IMR-90 (cell line): ENCODE data around the gene SLTM. TPM values are rescaled to one million over a fixed set of nuclear protein-coding genes. Genes with fewer than 3 reads are reported as not detected.

Source experiments
- ATAC-seq: fragments of 200-7000 bp; cut with Tn5 transposase; 2 replicates; pipeline ENCODE4 v1.9.1; 2020; ENCODE audit warnings: low read depth, mild to moderate bottlenecking, moderate library complexity
- BruUV-seq: library from RNA; stranded (reverse); fragments of 400-500 nt; replicated peaks from 2 replicates; lab custom pipeline; 2021; lab: Mats Ljungman, UMichigan
- CTCF ChIA-PET: fragments of 300-600 bp; formaldehyde crosslinking; extraction: SDS; loops from one replicate; lab custom pipeline; 2021; ENCODE audit warnings: antibody characterized with exemption; lab: Yijun Ruan, JAX
- POLR2A ChIA-PET: fragments of 300-600 bp; sonication (Branson Sonifier 250); formaldehyde crosslinking; loops from one replicate; lab custom pipeline; 2022; ENCODE audit warnings: antibody characterized with exemption; ENCODE audit not compliant: unreplicated experiment; lab: Charles Lee
- DNase-seq: peaks from one replicate; pipeline ENCODE4 v3.0.0; 2013
- H2AFZ ChIP-seq: replicated peaks from 2 replicates; pipeline ENCODE3; 2013; ENCODE audit warnings: low read length, mild to moderate bottlenecking; ENCODE audit not compliant: poor library complexity
- H2AK5ac ChIP-seq: 2 replicates; pipeline ENCODE4 v1.6.1; 2013; ENCODE audit warnings: low read depth, low read length, inconsistent platforms
- H2AK9ac ChIP-seq: replicated peaks from 2 replicates; pipeline ENCODE3; 2013; ENCODE audit warnings: mild to moderate bottlenecking, low read depth, low read length, moderate library complexity; ENCODE audit not compliant: poor library complexity
- H2BK120ac ChIP-seq: 2 replicates; pipeline ENCODE4 v1.6.1; 2013; ENCODE audit warnings: low read depth, low read length, inconsistent platforms
- H2BK15ac ChIP-seq: 3 replicates; pipeline ENCODE4 v1.6.1; 2013; ENCODE audit warnings: low read depth, low read length, inconsistent platforms
- H2BK20ac ChIP-seq: 2 replicates; pipeline ENCODE4 v1.6.1; 2013; ENCODE audit warnings: low read depth, mild to moderate bottlenecking, inconsistent platforms, low read length, moderate library complexity
- H2BK5ac ChIP-seq: 2 replicates; pipeline ENCODE4 v1.6.1; 2013; ENCODE audit warnings: mild to moderate bottlenecking, low read depth, low read length, inconsistent platforms; ENCODE audit not compliant: poor library complexity, severe bottlenecking
- H3K14ac ChIP-seq: replicated peaks from 2 replicates; pipeline ENCODE4 v1.6.1; 2013; ENCODE audit warnings: low read depth, low read length, inconsistent platforms
- H3K18ac ChIP-seq: 2 replicates; pipeline ENCODE4 v1.6.1; 2013; ENCODE audit warnings: low read depth, low read length, control low read depth
- H3K23ac ChIP-seq: 2 replicates; pipeline ENCODE4 v1.6.1; 2013; ENCODE audit warnings: low read depth, low read length, inconsistent platforms
- H3K27ac ChIP-seq: 2 replicates; pipeline ENCODE4 v1.5.1; 2013; ENCODE audit warnings: mild to moderate bottlenecking, control low read depth, low read length; ENCODE audit not compliant: insufficient read depth
- H3K27me3 ChIP-seq: 2 replicates; pipeline ENCODE4 v1.6.1; 2013; ENCODE audit warnings: low read length; ENCODE audit not compliant: control insufficient read depth, insufficient read depth
- H3K36me3 ChIP-seq: 2 replicates; pipeline ENCODE4 v1.6.1; 2013; ENCODE audit warnings: low read length, mixed read lengths; ENCODE audit not compliant: control insufficient read depth, insufficient read depth
- H3K4ac ChIP-seq: 2 replicates; pipeline ENCODE4 v1.6.1; 2013; ENCODE audit warnings: low read depth, low read length, inconsistent platforms
- H3K4me1 ChIP-seq: 2 replicates; pipeline ENCODE4 v1.6.1; 2013; ENCODE audit warnings: low read length, mixed read lengths; ENCODE audit not compliant: control insufficient read depth, insufficient read depth
- H3K4me2 ChIP-seq: 2 replicates; pipeline ENCODE4 v1.6.1; 2013; ENCODE audit warnings: low read depth, mild to moderate bottlenecking, control low read depth, low read length, moderate library complexity
- H3K4me3 ChIP-seq: 2 replicates; pipeline ENCODE4 v1.5.1; 2013; ENCODE audit warnings: low read depth, mild to moderate bottlenecking, control low read depth, low read length, moderate library complexity; ENCODE audit not compliant: insufficient read depth
- H3K56ac ChIP-seq: 2 replicates; pipeline ENCODE4 v1.6.1; 2013; ENCODE audit warnings: low read length, inconsistent platforms; ENCODE audit not compliant: insufficient read depth; ENCODE audit errors: extremely low read depth
- H3K79me1 ChIP-seq, 2 experiments: 2 replicates each; pipeline ENCODE4 v1.6.1; 2013; ENCODE audit warnings: low read length in 2 of 2, inconsistent platforms in 1 of 2, low read depth in 1 of 2
- H3K9ac ChIP-seq: 2 replicates; pipeline ENCODE4 v1.6.1; 2013; ENCODE audit warnings: low read depth, low read length, control low read depth
- H3K9me1 ChIP-seq: 2 replicates; pipeline ENCODE4 v1.6.1; 2013; ENCODE audit warnings: low read length, inconsistent platforms; ENCODE audit not compliant: insufficient read depth
- H3K9me3 ChIP-seq: 2 replicates; pipeline ENCODE4 v1.6.1; 2013; ENCODE audit warnings: low read length; ENCODE audit not compliant: control insufficient read depth, insufficient read depth
- H4K20me1 ChIP-seq: 2 replicates; pipeline ENCODE4 v1.6.1; 2013; ENCODE audit warnings: low read length, inconsistent platforms; ENCODE audit not compliant: insufficient read depth
- H4K5ac ChIP-seq: 2 replicates; pipeline ENCODE4 v1.6.1; 2013; ENCODE audit warnings: mild to moderate bottlenecking, low read depth, low read length, control low read depth
- H4K8ac ChIP-seq, 2 experiments: 2 replicates each; pipeline ENCODE4 v1.6.1; 2013; ENCODE audit warnings: low read depth in 2 of 2, low read length in 2 of 2, control low read depth in 1 of 2, inconsistent platforms in 1 of 2
- H4K91ac ChIP-seq: 2 replicates; pipeline ENCODE4 v1.6.1; 2013; ENCODE audit warnings: low read depth, low read length, inconsistent platforms; ENCODE audit not compliant: insufficient read depth
- BHLHE40 ChIP-seq: fragments of 150-350 bp; IDR thresholded peaks from 2 replicates; pipeline ENCODE4 v1.6.1; 2016; ENCODE audit warnings: mild to moderate bottlenecking, low read depth, low read length
- CHD1 ChIP-seq: IDR thresholded peaks from 2 replicates; pipeline ENCODE4 v1.6.1; 2012; ENCODE audit warnings: low read depth, low read length, improper control_type of control experiment
- FOS ChIP-seq: fragments of 150-350 bp; IDR thresholded peaks from 2 replicates; pipeline ENCODE4 v1.6.1; 2016; ENCODE audit warnings: low read depth, low read length
- MAZ ChIP-seq: IDR thresholded peaks from 2 replicates; pipeline ENCODE4 v1.6.1; 2012; ENCODE audit warnings: low read depth, mild to moderate bottlenecking, low read length, improper control_type of control experiment, moderate library complexity, borderline replicate concordance
- MXI1 ChIP-seq: IDR thresholded peaks from 2 replicates; pipeline ENCODE4 v1.6.1; 2012; ENCODE audit warnings: low read depth, mild to moderate bottlenecking, low read length, moderate library complexity, borderline replicate concordance
- NFE2L2 ChIP-seq: fragments of 150-350 bp; IDR thresholded peaks from 2 replicates; pipeline ENCODE4 v1.6.1; 2016; ENCODE audit warnings: low read depth, mild to moderate bottlenecking, low read length
- POLR2A ChIP-seq: IDR thresholded peaks from 2 replicates; pipeline ENCODE4 v1.6.1; 2012; ENCODE audit warnings: mild to moderate bottlenecking, low read depth, low read length
- RAD21 ChIP-seq: IDR thresholded peaks from 2 replicates; pipeline ENCODE4 v1.6.1; 2012; ENCODE audit warnings: low read length, improper control_type of control experiment
- RCOR1 ChIP-seq: IDR thresholded peaks from 2 replicates; pipeline ENCODE4 v1.6.1; 2012; ENCODE audit warnings: mild to moderate bottlenecking, low read length, improper control_type of control experiment; ENCODE audit not compliant: insufficient replicate concordance
- SMC3 ChIP-seq: fragments of 150-350 bp; IDR thresholded peaks from 2 replicates; pipeline ENCODE4 v1.6.1; 2016; ENCODE audit warnings: low read depth, mild to moderate bottlenecking, antibody characterized with exemption, low read length, moderate library complexity
- WGBS, 2 experiments: methylation state at CpG; one replicate each; pipeline versions ENCODE4 v1.1.5 to v1.1.7; 2013; ENCODE audit warnings: missing lambda C conversion rate in 2 of 2; ENCODE audit not compliant: insufficient read length in 1 of 2; ENCODE audit errors: extremely low coverage in 2 of 2; 5-methylcytosine and 5-hydroxymethylcytosine counted together
- dilution Hi-C: fragments of 300-500 bp; cut with HindIII; formaldehyde crosslinking; loops from one replicate; pipeline ENCODE4 v1.14.3; 2018; ENCODE audit warnings: low sequenced_read_pairs; ENCODE audit not compliant: unreplicated experiment
- in situ Hi-C: fragments of 300-500 bp; cut with MboI; formaldehyde crosslinking; loops from 3 replicates; pipeline ENCODE4 v1.14.3; 2019; ENCODE audit warnings: low sequenced_read_pairs, inconsistent platforms, mixed read lengths
- intact Hi-C: fragments of 100-400 bp; cut with micrococcal nuclease; formaldehyde crosslinking; loops from 2 replicates; pipeline ENCODE4 v1.10.0; 2022
- polyA plus RNA-seq, 3 experiments: library from polyadenylated mRNA; depleted of rRNA; stranded (reverse); fragments of >200 nt; gene quantifications; 2 replicates each; pipeline ENCODE4 v1.2.3, GENCODE V29; 2012; ENCODE audit warnings: low replicate concordance in 1 of 3
- total RNA-seq: library from RNA; depleted of rRNA; stranded (reverse); fragments of >200 nt; gene quantifications from 2 replicates; pipeline ENCODE4 v1.2.3, GENCODE V29; 2012
- TF ChIP-seq, protein P1 (sequence below): conservative IDR thresholded peaks from 2 replicates; pipeline ENCODE4 v1.5.1; 2012; ENCODE audit warnings: mild to moderate bottlenecking, low read depth, low read length, improper control_type of control experiment
- TF ChIP-seq, protein P2 (sequence below): fragments of 150-350 bp; IDR thresholded peaks from 2 replicates; pipeline ENCODE4 v1.6.1; 2017; ENCODE audit warnings: mild to moderate bottlenecking, antibody characterized with exemption, low read length, low read depth
- TF ChIP-seq, protein P3 (sequence below): fragments of 150-350 bp; IDR thresholded peaks from 2 replicates; pipeline ENCODE4 v1.6.1; 2016; ENCODE audit warnings: low read depth, mild to moderate bottlenecking, low read length, moderate library complexity, borderline replicate concordance

SLTM gene
- total and polyA plus RNA-seq, 2 of the 4 experiments (the other 2 are of a cell fraction), result 36.0 to 57.6 TPM

DNA sequence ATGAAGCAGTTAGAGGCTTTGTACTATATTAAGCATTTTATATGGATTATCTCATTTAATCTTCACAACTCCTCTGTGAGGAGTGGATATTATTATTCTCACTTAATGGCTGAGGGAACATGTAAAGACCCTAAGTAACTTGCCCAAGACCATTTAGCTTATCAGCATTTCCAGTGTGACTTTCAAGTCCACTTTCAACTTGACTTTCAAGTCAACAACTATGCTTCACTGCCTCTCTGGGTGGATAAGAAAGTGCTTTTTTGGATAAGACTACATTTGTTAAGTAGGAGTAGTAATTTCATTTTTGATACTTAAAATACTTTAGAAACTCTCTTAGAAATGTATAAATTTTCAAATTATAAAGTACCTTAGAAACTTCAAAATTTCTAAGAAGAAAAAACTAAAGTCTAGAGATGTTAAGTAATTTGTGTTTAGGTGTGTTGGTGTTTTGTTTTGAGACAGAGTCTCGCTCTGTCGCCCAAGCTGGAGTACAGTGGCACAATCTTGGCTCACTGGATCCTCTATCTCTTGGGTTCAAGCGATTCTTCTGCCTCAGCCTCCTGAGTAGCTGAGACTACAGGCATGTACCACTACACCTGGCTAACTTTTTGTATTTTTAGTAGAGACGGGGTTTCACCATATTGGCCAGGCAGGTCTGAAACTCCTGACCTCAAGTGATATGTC, 90.6 kb downstream of the SLTM start:
- no peak overlapping the region for H2AK5ac ChIP-seq
- H3K56ac ChIP-seq, result no peak overlapping the region
- ChIA-PET CTCF (no interaction called here), POLR2A (no interaction called here)
- peaks cover 2 to 4% of the 10 kb centered on the region in 2 experiments; a peak in 1 of 4 replicates for H3K79me1 ChIP-seq
- H2AK9ac ChIP-seq, result no peak overlapping the region
- no peak overlapping the region for H2BK5ac ChIP-seq
- peaks cover 9% of the 10 kb centered on the region for H3K36me3 ChIP-seq
- no peaks in the 10 kb centered on the region for H3K9me3 ChIP-seq
- no peaks in the 10 kb centered on the region for H3K9me1 ChIP-seq
- no peak overlapping the region for H3K27ac ChIP-seq
- intact Hi-C loops, result no loop called here
- no peaks in the 10 kb centered on the region for H3K4me1 ChIP-seq
- no peaks in the 10 kb centered on the region for H4K20me1 ChIP-seq
- DNase-seq, result no peak
- TF ChIP-seq, protein P1, sequence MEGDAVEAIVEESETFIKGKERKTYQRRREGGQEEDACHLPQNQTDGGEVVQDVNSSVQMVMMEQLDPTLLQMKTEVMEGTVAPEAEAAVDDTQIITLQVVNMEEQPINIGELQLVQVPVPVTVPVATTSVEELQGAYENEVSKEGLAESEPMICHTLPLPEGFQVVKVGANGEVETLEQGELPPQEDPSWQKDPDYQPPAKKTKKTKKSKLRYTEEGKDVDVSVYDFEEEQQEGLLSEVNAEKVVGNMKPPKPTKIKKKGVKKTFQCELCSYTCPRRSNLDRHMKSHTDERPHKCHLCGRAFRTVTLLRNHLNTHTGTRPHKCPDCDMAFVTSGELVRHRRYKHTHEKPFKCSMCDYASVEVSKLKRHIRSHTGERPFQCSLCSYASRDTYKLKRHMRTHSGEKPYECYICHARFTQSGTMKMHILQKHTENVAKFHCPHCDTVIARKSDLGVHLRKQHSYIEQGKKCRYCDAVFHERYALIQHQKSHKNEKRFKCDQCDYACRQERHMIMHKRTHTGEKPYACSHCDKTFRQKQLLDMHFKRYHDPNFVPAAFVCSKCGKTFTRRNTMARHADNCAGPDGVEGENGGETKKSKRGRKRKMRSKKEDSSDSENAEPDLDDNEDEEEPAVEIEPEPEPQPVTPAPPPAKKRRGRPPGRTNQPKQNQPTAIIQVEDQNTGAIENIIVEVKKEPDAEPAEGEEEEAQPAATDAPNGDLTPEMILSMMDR, result no peak
- TF ChIP-seq RCOR1, result no peak
- TF ChIP-seq NFE2L2, result no peak
- TF ChIP-seq MXI1, result no peak
- TF ChIP-seq MAZ, result no peak
- TF ChIP-seq FOS, result no peak
- TF ChIP-seq, protein P2, sequence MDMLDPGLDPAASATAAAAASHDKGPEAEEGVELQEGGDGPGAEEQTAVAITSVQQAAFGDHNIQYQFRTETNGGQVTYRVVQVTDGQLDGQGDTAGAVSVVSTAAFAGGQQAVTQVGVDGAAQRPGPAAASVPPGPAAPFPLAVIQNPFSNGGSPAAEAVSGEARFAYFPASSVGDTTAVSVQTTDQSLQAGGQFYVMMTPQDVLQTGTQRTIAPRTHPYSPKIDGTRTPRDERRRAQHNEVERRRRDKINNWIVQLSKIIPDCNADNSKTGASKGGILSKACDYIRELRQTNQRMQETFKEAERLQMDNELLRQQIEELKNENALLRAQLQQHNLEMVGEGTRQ, result no peak
- no peak for TF ChIP-seq CHD1
- TF ChIP-seq POLR2A, result no peak
- no peak for TF ChIP-seq SMC3
- TF ChIP-seq, protein P3, sequence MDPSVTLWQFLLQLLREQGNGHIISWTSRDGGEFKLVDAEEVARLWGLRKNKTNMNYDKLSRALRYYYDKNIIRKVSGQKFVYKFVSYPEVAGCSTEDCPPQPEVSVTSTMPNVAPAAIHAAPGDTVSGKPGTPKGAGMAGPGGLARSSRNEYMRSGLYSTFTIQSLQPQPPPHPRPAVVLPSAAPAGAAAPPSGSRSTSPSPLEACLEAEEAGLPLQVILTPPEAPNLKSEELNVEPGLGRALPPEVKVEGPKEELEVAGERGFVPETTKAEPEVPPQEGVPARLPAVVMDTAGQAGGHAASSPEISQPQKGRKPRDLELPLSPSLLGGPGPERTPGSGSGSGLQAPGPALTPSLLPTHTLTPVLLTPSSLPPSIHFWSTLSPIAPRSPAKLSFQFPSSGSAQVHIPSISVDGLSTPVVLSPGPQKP, result no peak
- TF ChIP-seq BHLHE40, result no peak
- TF ChIP-seq RAD21, result no peak
- WGBS, 2 experiments, result 100% methylated on average over 3 of the region's 4 CpGs; no CpG with 5 or more reads in 1 of the 2 experiments
- H3K9ac ChIP-seq, result no peak overlapping the region
- ATAC-seq, result no peak
- H2BK15ac ChIP-seq, result no peak overlapping the region
- dilution Hi-C loops, result no loop called here
- no peak overlapping the region for H3K4ac ChIP-seq
- no peak overlapping the region for H3K18ac ChIP-seq
- BruUV-seq, result no TSS peak
- H3K4me3 ChIP-seq, result no peak overlapping the region
- in situ Hi-C loops, result no loop called here
- no peak overlapping the region for H2BK20ac ChIP-seq
- no peaks in the 10 kb centered on the region for H3K27me3 ChIP-seq
- H4K8ac ChIP-seq, result no peak overlapping the region
- H2BK120ac ChIP-seq, result no peak overlapping the region
- H4K91ac ChIP-seq, result no peak overlapping the region
- H2AFZ ChIP-seq, result no peak overlapping the region
- no peak overlapping the region for H3K4me2 ChIP-seq
- H4K5ac ChIP-seq, result no peak overlapping the region
- no peak overlapping the region for H3K23ac ChIP-seq
- no peak overlapping the region for H3K14ac ChIP-seq
